Endometrial microvascular endothelial cells (primary cell): Measurements from ENCODE around the gene SLC25A47. TPM values are rescaled to one million over a fixed set of nuclear protein-coding genes. Genes with fewer than 3 reads are reported as not detected.
"Not testable (repeated sequence)": the region's sequence is repeated elsewhere in the genome, so short reads cannot be mapped to it uniquely, and the experiment has no call there.

Experiments
- in situ Hi-C: cut with HindIII; loops from 2 replicates; pipeline ENCODE4 v1.10.0; 2017; ENCODE audit warnings: low sequenced_read_pairs, low pct_unique_long_range_greater_than_20kb; ENCODE audit errors: inconsistent ontology term
- total RNA-seq: library from RNA; depleted of rRNA; stranded (reverse); fragments of >200 nt; gene quantifications from one replicate; pipeline ENCODE4 v1.2.3, GENCODE V29; 2015; ENCODE audit errors: inconsistent ontology term

Gene SLC25A47
- total RNA-seq, 1 donor from 2014 or later: not detected

DNA sequence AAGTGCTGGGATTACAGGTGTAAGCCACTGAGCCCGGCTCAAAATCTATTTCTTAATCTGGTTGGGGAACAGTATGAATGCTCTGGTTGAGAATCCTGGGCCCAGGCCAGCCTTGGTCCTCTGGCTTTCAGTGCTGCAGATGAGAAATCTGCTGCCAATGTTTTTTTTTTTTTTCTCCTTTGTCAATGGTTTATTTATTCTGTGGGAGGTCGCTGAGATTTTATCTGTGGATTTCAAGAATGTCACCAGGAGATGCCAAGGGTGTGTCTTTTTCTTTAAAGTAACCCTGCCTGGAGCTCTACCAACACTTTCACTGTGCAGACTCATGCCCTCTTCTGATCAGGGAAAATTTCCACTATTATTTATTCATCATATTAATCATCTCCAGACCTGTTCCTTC, 20.5 kb upstream of the SLC25A47 start:
- in situ Hi-C loops: no loop called here

DNA sequence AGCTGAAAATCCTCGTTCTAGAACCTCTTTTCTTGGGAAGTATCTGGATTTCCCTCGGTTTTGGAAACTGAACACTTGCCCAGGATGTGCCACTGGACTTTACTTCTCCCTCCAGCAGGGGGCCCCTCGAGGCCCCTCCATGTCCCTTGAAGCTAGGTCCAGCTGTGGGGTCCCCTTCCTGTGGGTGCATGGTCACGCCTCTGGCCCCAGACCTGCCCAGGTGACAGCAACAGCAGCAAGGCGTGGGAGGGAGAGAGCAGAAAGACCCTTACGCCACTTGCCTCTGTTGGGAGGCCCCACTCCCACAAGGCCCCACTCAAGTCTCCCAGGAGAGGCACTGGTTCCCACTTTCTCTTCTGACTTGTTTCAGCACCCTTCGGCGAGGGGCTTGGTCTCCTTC, 20.0 kb upstream of the SLC25A47 start:
- in situ Hi-C loops: no loop called here

DNA sequence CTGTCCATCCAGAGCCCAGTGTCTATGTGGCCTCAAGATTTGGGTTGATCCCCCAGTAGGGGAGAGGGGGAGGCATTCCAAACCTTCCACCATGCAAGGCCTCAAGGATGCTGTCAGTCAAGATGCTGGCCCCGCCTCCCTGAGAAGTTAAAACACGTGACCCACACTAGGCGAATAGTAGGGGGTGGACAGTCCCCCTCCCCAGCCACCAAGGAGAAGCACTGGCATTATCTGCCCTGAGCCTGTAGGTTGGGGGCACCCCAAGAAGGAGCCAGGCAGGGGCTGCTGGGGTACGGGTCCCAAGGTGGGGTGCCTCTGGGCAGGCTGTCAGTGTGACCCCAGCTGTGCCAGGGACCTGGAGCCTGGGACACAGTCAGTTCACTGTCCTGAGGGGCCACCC, 19.2 kb upstream of the SLC25A47 start:
- in situ Hi-C loops: no loop called here

DNA sequence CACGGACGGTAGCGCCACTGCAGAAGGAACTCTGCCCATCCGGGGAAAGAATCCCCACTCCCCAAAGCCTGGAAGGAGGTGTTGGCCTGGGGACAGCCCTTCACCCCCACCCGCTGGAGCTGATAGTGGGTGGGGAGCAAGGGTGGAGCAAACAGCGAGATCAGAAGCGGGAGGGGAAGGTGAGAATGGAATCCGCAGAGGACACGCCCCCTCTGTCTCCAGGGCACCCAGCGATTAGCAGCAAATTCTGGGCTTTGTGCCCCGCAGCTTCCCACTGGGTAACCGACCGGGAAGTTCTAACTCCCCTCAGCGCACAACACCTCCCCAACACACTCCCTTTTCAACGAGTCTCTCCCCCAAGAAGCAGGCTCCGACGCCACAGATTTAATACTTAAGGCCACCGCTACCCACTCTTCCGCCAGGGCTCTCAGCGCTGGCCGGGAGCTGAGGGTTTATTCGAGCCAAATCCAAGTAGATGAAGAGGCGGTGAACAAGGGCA, 18.3 kb upstream of the SLC25A47 start:
- in situ Hi-C loops: no loop called here

DNA sequence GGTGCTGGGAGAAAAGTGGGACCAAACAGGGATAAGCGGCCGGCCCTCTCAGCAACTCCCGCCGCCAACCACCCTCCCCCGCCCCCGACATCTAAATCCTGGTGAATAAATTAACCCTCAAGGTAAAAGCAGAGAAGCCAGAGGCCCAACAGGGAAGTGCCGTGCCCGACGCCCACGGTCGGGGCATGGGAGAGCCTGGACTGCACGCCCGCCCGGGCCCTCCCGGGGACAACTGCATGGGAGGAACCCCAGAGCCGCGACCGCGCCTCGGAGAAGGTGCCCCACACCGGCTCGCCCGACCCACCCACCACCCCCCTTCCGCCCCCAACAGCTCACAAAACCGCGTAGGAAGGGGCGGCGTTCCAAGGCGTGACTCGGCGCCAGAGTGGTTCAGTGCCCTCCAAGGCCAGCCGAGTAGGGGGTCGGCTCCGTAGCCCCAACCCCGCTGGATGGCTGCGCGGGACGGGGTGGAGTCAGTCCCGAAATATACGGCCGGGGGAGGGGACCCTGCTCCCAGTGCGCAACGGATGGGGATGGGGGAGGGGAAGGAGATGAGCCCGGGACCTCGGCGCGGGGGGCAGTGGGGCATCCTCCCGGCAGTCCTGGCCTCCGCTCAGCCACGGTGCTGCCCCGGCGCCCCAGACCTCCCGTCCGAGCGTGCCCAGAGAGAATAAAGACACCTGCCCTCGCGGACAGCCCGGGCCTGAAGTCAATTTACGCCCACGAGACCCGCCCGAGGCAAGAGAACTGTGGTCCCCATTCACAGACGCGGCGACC, 17.6 kb upstream of the SLC25A47 start:
- in situ Hi-C loops: no loop called here

DNA sequence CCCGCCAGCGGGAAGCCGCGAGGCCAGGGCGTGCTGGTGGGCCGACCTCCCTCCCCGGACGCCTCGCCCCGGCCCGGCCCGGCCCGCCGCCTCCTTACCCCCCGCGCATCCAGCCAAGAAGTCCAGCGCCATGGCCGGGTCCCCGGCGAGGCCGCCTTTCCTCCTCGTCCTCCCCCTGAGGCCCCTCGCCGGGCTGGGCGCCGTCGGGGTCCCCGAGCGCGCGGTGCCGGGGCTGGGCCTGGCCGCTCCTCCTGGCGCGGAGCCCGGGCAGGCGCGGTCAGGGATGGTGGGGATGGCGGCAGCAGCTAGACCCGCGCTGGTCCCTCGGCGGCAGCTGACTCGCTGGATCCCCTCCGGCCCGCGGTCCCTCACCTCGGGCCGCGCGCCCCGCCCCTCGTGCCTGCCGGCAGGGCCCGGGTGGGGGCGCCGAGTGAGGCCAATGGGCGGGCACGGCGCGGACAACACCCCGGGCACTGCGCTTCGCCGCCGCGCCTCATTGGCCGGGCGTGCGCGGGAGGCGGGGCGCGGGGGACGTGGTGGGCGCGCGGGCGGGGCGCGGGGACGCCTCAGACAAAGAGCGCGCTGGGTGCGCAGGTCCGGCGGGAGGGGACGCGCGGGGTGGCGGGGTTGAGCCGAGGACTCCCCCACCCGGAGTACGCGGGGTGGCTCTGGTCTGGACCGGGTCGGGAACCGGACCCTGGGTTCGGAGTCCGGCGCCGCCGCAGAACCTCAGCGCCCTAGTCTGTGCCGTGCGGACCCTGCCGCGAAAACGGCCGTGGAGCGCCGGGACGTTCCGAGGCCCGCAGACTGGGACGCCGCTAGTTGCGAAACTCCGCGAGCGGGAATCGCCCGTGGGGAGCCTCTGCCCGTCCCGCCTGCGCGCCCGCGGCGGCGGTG, 16.8 kb upstream of the SLC25A47 start, which contains the start of gene SLC25A29:
Gene SLC25A29 (minus strand): TSS at position 344 of the 897 bp plus-strand sequence. CDS start 212 bp downstream, at position 132.
- in situ Hi-C loops: no loop called here

DNA sequence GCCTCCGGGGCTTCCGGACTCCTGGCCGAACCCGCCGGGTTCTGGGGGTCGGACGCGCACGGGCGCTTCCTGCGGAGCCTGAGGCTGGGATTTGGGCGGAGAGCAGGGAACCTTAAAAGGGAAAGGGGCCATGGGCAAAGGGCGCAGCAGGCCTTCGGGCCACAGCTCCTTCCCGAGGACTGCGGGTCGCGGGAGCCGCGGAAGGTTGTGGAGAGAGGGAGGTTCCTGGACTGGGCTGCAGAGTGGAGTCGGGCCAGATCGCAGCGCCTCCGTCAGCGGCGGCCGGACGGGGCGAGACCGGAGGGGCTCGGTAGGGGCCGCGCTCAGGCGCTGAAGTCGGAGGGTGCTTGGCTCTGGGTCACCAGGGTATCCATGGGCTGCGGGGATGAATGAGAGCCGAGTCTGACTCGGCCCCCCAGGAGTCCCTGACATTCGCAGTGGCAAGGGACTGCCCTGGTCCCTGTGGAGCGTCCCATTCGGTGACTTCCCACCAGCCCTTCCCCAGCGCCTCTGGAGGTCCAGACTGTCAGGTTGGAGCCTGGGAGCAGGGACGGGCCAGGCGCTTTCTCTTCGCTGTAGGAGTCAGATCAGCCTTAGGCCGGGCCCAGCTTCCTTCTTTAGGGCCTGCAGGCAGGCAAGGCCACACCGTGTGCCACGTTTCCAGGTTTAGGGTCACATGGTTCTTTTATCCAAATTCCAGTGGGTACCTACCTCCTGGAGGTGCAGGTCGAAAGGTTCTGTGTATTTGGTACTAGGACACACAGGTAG, 16.0 kb upstream of the SLC25A47 start:
- in situ Hi-C loops: no loop called here

DNA sequence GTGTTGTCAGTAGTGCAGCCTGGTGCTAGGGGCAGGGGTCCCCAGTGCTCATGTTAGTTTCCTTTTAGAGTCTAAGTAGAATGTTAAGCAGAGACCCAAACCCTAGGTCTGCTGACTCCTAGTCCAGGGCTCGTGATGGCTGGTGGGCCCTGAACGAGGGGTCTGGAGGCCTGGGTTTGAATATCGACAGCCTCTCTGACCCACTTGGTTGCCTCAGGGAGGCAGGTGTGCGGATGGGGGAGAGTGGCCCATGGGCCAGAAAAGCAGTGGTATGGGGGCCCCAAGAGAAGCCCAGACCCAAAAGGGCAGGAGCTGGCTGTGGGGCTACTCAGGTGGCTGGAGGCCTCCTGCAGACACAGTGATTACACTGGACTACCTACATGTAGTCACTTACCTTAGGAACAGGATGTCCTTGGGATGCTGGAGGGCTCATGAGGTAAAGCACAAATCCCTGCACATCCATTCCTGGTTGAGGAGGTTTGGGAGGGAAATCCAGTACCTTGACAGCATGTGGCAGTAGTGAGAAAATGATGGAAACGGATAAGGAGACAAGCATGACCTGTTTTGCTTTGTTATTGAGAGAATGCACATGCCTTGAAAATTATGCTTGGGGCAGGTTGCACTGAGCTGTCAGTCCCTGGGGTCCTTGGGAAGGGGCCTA, 15.2 kb upstream of the SLC25A47 start:
- in situ Hi-C loops: no loop called here

DNA sequence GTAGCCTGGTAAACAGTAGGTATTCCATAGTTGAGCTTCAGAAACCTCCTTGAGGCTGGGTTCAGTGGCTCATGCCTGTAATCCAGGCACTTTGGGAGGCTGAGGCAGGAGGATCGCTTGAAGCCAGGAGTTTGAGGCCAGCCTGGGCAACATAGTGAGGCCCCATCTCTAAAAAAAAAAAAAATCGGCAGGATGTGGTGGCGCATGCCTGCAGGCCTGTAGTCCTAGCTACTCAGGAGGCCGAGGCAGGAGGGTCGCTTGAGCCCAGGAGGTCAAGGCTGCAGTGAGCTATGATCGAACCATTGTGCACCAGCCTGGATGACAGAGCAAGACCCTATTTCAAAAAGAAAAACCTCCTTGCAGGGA, 14.7 kb upstream of the SLC25A47 start:
- in situ Hi-C loops: not testable (repeated sequence)

DNA sequence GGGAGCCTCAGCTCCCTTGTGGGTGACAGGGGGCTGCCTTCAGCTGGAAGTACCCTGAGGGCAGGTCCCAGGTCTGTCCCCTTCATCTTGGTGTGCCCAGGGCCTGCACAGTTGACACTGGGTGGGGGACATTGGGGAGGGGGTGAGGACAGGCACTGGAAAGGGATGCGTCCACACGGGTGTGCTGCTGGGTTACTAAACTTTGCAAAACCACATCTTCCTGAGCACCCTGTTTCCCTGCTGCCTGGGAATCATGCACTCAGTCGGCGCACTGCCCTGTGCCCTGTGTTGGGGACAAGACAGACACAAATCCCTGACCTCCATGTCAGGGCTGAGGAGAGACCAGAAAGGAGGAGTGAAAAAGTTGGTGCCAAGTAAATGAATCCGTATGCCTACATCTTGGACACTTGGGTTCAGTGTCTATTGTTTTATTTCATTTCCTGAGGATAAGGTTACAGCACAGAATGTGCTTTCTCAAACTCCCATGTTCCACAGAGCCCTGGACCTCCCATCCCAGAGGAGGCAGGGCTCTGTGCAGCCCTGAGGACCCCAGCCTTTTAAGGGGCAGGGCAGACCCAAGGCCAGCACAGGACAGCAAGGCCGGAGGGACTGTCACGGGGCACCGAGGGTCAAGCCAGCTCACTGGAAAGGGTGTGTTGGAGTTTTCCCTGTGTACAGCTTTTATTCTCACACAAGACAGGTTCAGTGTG, 14.0 kb upstream of the SLC25A47 start:
- in situ Hi-C loops: no loop called here

DNA sequence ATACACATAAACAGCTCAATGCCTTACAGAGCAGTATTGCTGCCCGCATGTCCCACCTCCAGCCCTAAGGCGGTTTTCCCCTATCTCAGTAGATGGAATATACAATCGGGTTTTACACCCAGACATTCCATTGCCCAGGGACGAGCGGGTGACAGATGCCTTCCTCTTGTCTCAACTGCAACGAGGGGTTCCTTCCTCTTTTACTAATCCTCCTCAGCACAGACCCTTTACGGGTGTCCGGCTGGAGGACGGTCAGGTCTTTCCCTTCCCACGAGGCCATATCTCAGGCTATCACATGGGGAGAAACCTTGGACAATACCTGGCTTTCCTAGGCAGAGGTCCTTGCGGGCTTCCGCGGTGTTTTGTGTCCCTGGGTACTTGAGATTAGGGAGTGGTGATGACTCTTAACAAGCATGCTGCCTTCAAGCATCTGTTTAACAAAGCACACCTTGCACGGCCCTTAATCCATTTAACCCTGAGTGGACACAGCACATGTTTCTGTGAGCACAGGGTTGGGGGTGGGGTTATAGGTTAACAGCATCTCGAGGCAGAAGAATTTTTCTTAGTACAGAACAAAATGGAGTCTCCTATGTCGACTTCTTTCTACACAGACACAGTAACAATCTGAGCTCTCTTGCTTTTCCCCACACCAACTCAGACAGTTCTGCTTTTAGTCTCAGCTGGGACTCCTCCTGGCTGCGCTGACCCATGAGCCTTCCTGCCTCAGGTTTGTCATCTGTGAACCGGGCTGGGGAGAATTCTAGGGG, 10.8 kb upstream of the SLC25A47 start:
- in situ Hi-C loops: not testable (repeated sequence)

DNA sequence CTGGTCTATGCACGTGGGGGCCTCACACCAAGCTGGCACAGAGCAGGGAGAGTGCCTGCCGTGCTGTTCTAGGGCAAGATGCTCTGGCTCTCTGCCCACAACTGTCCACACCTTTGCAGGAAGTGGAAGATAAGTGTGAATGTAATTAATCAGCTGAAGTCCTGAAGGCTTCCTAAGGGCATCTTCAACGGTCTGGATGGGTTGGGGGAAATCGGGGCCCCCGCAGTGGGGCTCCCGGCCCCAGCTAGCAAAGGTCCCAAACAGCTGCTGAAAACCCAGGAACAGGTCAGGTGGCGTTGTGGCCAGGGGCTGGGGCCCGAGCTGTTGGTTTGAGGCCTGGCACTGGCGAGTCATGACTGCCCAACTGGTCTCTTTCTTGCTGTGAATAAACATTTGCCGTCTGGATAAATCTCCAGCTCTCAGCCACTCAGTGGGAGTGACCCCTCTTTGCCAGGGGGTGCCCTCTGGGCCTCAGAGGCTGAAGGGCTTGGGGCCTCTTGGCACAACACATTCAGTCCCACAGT, 10.2 kb upstream of the SLC25A47 start:
- in situ Hi-C loops: no loop called here

DNA sequence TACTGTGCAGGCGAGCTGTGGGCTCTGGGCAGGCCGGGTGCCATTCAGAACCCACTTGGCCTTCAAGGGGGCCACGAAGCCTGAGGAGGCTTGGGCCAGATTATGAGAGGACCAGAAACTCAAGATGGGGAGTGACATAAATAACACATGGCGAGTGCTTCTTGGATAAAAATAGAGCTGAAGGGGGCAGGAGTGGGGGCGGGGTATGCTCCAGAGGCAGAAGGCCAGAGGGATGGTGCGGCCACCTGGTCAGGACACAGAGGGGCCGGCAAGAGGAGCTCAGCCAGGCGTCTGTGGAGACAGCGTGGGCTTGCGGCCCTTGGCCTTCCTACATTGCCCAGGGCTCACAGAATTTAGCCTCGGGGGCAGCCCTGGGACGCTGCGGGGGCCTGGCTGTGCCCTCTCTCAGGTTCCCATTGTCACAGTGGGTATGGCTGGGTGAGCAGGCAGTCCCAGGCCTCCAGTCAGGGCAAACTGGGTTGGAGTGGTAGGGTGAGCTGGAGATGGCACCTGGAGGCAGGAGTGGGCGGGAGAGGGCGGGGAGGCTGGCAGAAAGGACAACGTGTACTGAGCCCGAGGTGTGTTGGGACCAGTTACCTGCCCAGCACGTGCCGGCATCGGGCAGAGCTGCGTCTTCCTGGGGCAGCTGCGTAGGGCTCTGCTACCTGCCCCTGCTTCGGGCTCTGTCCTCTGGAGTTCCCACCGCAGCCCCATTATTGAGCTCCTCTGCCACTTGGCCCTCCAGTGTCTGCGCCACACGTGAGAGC, 9.5 kb upstream of the SLC25A47 start:
- in situ Hi-C loops: no loop called here

DNA sequence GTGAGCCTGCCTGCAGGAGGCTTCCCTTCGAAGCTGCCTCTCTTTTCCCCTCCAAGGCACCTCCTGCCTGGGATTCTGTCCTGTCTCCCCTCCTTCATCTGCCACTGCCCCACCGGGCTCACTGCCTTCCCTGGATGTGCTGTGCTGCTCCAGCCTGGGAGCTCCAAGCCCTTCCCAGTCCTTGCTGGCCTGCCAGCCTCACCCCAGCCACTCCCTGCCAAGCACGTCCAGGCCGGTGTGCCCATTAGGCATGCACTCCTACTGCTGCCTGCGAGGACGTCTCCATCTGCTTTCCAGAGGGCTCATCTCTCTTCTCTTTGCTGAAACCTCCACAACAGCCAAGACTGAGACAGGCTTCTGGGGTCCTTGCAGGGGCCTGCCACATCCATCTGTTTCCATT, 8.4 kb upstream of the SLC25A47 start:
- in situ Hi-C loops: no loop called here

DNA sequence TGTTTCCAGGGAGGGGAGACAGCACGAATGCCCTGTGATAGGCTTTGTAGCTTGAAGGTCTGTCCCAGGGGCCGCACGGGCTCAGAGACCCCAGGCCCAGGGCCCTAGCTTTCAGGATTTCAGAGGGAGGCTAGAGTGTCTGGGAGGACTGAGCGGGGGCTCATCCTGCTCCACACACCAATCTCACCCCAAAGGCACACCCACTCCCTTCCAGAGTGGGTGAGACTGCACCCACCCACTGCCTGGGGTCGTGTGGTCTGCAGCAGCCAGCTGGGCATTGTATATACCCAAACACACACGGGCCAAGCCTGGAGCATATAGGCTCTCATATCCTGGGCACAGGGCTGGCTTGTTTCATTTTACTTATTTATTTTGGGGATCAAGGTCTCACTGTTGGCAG, 5.8 kb upstream of the SLC25A47 start:
- in situ Hi-C loops: no loop called here

DNA sequence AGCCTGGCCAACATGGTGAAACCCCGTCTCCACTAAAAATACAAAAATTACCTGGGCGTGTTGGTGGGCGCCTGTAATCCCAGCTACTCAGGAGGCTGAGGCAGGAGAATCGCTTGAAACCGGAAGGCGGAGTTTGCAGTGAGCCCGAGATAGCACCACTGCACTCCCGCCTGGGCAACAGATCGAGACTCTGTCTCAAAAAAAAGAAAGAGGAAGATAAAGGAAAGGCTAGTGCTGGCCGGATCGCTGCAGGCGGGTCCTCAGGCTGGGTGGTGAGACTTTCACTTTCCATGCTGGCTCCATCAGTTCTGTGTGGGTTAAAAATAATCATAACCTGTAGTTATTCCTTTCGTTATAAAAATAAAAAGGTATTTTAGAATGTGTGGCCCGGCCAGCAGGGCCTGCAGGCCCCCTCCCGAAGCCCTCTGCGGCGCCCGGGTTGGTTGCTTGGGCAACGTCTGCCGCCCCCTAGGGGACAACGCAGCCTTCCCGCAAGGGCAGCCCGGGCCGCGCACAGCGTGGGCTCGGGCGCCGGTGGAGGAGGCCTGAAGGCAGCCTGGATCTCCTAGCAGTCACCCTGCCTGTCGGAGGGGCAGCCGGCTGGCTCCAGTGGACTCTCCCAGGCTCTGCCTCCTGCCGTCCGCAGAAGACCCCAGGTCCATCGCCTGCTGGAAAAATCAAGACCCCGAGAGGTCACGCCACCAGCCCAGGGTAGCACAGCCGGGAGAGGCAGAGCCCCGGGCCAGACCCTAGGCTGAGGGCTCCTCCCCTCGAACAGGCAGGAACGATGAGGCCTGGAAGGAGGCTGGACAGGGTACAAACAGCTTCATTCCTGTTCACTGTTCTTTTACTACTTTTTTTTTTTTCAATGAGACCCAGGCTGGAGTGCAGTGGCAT, 5.0 kb upstream of the SLC25A47 start:
- in situ Hi-C loops: no loop called here
